Activated naive CD4-positive, alpha-beta T cell treated with anti-CD3 and anti-CD28 coated beads, Interleukin-2, amount 50 U/mL, for 24 hours (primary cell): ENCODE data around the gene TCERG1L.

ENCODE experiments used
- H3K27ac Mint-ChIP-seq: one replicate; pipeline ENCODE4 v1.8.0; 2021; ENCODE audit warnings: mild to moderate bottlenecking, mixed read lengths
- H3K27me3 Mint-ChIP-seq: one replicate; pipeline ENCODE4 v1.8.0; 2021; ENCODE audit warnings: mixed read lengths
- H3K36me3 Mint-ChIP-seq: one replicate; pipeline ENCODE4 v1.8.0; 2021; ENCODE audit warnings: mixed read lengths
- H3K4me1 Mint-ChIP-seq: one replicate; pipeline ENCODE4 v1.8.0; 2021; ENCODE audit warnings: mixed read lengths
- H3K4me3 Mint-ChIP-seq: one replicate; pipeline ENCODE4 v1.8.0; 2021; ENCODE audit warnings: mild to moderate bottlenecking, mixed read lengths
- H3K9me3 Mint-ChIP-seq: one replicate; pipeline ENCODE4 v1.8.0; 2021; ENCODE audit warnings: mixed read lengths

The TCERG1L gene

DNA sequence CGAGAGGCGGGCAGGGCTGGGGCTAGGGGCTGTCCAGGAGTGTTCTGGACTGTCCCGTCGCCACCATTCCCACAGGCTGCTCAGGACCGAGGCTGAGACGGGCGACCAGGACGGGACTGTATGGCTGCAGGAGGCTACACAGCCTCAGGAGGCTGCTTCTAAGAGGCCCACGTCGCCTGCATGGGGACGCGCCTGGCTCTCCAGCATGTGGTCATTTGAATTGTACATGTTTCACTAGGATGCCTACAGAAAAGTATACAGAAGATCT is 216.3 kb downstream of the TCERG1L start:
- Mint-ChIP-seq H3K27ac (no peak overlapping the region), H3K27me3 (no peaks in the 10 kb centered on the region), H3K9me3 (no peaks in the 10 kb centered on the region), H3K4me3 (no peak overlapping the region), H3K36me3 (no peaks in the 10 kb centered on the region), H3K4me1 (peaks cover 4% of the 10 kb centered on the region)

DNA sequence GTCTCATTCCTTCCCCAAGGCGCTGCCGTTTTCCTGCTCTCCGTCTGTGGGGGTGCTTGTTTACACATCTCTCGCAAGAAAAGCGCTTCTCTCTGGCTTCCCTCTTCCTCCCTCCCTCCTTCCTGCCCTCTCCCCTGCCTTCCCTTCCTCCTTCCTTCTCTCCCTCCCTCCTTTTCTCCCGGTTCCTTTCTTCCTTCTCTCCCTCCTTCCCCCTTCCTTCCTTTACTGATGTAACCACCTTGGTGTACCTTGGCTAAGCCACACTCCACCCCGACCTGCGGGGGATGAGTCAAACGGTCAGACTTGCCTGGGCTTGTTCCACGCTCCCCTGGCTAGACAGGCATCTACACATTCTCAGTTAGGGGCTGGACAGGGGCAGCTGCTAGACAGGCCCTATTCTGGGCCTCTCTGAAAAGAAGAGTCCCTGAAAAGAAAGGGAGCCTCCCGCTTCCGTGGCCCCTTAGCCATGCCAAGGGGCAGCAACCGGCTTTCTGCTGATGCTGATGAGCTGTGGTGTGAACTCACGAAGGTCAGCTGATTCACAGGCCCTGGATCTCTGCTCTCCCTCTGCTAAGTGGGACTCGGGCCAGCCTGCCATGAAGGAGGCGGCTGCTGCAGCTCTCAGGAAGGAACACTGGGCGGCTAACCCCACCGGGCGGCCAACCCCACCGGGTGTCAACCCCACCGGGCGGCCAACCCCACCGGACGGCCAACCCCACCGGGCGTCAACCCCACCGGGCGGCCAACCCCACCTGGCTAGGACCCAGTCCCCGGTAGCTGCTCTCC is 216.8 kb downstream of the TCERG1L start:
- peaks cover 5% of the 10 kb centered on the region for H3K4me1 Mint-ChIP-seq
- H3K27me3 Mint-ChIP-seq, result no peaks in the 10 kb centered on the region
- no peak overlapping the region for H3K4me3 Mint-ChIP-seq
- H3K27ac Mint-ChIP-seq, result no peak overlapping the region
- no peaks in the 10 kb centered on the region for H3K36me3 Mint-ChIP-seq
- H3K9me3 Mint-ChIP-seq, result no peaks in the 10 kb centered on the region

DNA sequence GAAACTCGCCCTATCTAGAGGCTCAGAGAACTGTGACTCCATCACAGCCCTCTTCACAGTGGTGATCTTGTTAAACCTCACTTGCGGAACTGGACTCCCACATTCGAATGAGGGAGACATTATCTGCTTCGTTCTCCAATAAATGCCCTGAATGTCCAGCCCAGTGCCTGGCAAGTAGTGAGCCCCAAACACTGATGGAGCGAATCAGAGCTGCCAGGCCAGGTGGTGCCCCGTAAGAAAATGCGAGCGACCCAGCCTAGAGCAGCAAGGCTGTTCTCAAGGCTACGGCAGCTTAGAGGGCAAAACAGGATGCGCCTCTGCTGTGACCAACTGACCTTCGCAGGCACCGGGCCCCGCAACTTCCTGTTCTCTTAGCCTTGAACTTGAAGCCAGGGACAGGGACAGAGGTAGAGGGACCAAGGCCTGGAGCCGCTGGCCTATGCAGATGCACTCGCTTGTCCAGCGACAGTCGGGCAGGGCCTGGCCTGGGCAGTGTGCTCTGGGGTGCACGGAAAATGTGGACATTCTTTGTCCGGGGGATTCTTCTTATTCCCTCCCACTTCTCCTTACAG is 217.6 kb downstream of the TCERG1L start:
- Mint-ChIP-seq H3K9me3 (no peaks in the 10 kb centered on the region), H3K4me3 (no peak overlapping the region), H3K27me3 (no peaks in the 10 kb centered on the region), H3K27ac (no peak overlapping the region), H3K36me3 (no peaks in the 10 kb centered on the region), H3K4me1 (peaks cover 5% of the 10 kb centered on the region)

GRCh38 chr10:131093346-131093745 is 218.2 kb downstream of the TCERG1L start:
- H3K27me3 Mint-ChIP-seq, result no peaks in the 10 kb centered on the region
- no peak overlapping the region for H3K27ac Mint-ChIP-seq
- peaks cover 5% of the 10 kb centered on the region for H3K4me1 Mint-ChIP-seq
- H3K36me3 Mint-ChIP-seq, result no peaks in the 10 kb centered on the region
- no peaks in the 10 kb centered on the region for H3K9me3 Mint-ChIP-seq
- H3K4me3 Mint-ChIP-seq, result no peak overlapping the region

DNA sequence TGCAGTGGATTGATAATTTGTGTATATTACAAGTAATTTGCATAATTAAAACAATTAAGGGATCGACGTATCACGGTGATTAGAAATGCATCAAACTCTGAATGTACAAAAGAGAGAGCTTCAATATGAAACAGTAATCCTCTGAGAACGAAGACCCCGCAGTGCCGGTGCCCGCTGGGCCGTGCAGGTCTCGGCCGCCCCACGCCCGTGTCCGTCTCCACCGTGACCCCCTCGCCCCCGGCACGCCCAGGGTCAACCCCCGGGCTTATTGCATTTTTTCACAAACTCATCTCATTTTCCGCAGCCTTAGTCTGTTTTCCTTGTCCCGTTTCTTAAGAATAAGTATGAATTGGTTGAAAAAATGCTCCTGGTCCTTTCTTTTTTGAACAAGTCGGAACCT is 218.6 kb downstream of the TCERG1L start:
- Mint-ChIP-seq H3K36me3 (no peaks in the 10 kb centered on the region), H3K27me3 (no peaks in the 10 kb centered on the region), H3K4me1 (peaks cover 5% of the 10 kb centered on the region), H3K4me3 (no peak overlapping the region), H3K27ac (no peak overlapping the region), H3K9me3 (no peaks in the 10 kb centered on the region)

- no peaks in the 10 kb centered on the region for H3K27me3 Mint-ChIP-seq
- H3K4me3 Mint-ChIP-seq, result no peak overlapping the region
- H3K9me3 Mint-ChIP-seq, result no peaks in the 10 kb centered on the region
- H3K36me3 Mint-ChIP-seq, result no peaks in the 10 kb centered on the region
- H3K27ac Mint-ChIP-seq, result no peak overlapping the region
- peaks cover 5% of the 10 kb centered on the region for H3K4me1 Mint-ChIP-seq
These were observed 219.1 kb downstream of the TCERG1L start for GRCh38 chr10:131092386-131092785.

- Mint-ChIP-seq H3K4me1 (peaks cover 5% of the 10 kb centered on the region), H3K4me3 (no peak overlapping the region), H3K27me3 (no peaks in the 10 kb centered on the region), H3K9me3 (no peaks in the 10 kb centered on the region), H3K27ac (no peak overlapping the region), H3K36me3 (no peaks in the 10 kb centered on the region)
These were observed 219.8 kb downstream of the TCERG1L start for GRCh38 chr10:131091682-131092081.

- Mint-ChIP-seq H3K27ac (no peak overlapping the region), H3K27me3 (no peaks in the 10 kb centered on the region), H3K36me3 (no peaks in the 10 kb centered on the region), H3K4me1 (peaks cover 5% of the 10 kb centered on the region), H3K9me3 (no peaks in the 10 kb centered on the region), H3K4me3 (no peak overlapping the region)
These were observed 220.5 kb downstream of the TCERG1L start for GRCh38 chr10:131090761-131091661.

DNA sequence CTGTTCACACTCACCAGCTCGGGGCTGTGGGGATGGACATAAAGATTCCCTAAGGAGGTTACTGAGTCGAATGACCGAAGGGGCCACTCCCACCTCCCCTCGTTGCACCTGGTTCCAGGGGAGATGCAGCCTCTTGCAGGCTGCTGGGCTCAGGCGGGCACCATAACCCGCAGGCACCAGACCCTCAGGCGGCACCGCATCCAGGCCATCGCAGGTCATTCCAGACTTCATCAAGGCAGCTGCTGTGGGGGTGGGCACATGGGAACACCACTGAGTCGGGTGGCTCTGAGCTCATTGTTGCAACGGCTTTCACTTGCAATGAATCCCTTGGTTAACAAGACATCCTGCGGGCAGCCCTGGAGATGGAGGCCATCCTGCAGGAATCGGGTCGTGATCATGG is 221.7 kb downstream of the TCERG1L start:
- no peak overlapping the region for H3K27ac Mint-ChIP-seq
- H3K27me3 Mint-ChIP-seq, result no peaks in the 10 kb centered on the region
- H3K4me3 Mint-ChIP-seq, result no peak overlapping the region
- H3K4me1 Mint-ChIP-seq, result peaks cover 5% of the 10 kb centered on the region
- no peaks in the 10 kb centered on the region for H3K9me3 Mint-ChIP-seq
- H3K36me3 Mint-ChIP-seq, result no peaks in the 10 kb centered on the region

GRCh38 chr10:131089150-131089549 is 222.4 kb downstream of the TCERG1L start:
- Mint-ChIP-seq H3K27me3 (no peaks in the 10 kb centered on the region), H3K27ac (no peak overlapping the region), H3K4me1 (peaks cover 7% of the 10 kb centered on the region), H3K9me3 (no peaks in the 10 kb centered on the region), H3K4me3 (no peak overlapping the region), H3K36me3 (no peaks in the 10 kb centered on the region)

DNA sequence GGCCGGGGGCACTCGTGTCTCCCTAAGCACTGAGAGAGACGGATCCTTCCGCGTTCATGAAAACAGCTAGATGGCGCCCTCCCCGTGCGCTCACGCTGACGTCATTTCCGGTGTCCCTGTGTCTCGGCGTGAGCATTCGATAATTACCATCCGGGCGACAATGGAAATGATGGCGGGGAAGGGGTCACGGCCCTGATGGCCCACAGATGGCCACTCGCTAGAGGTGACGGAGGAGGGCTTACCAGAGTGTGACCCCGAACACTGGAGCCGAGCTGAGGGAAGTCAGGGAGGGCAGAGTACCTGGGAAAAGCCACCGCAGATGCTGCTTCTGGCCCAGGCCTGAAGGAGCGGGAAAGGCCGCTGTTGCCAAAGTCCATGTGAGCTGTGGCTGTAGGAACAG is 222.9 kb downstream of the TCERG1L start:
- Mint-ChIP-seq H3K36me3 (no peaks in the 10 kb centered on the region), H3K27ac (no peak overlapping the region), H3K4me1 (peaks cover 13% of the 10 kb centered on the region), H3K4me3 (no peak overlapping the region), H3K27me3 (no peaks in the 10 kb centered on the region), H3K9me3 (no peaks in the 10 kb centered on the region)

- peaks cover 22% of the 10 kb centered on the region for H3K4me1 Mint-ChIP-seq
- no peak overlapping the region for H3K4me3 Mint-ChIP-seq
- H3K27ac Mint-ChIP-seq, result no peak overlapping the region
- no peaks in the 10 kb centered on the region for H3K36me3 Mint-ChIP-seq
- no peaks in the 10 kb centered on the region for H3K27me3 Mint-ChIP-seq
- no peaks in the 10 kb centered on the region for H3K9me3 Mint-ChIP-seq
These were observed 223.9 kb downstream of the TCERG1L start for GRCh38 chr10:131087464-131088215.

DNA sequence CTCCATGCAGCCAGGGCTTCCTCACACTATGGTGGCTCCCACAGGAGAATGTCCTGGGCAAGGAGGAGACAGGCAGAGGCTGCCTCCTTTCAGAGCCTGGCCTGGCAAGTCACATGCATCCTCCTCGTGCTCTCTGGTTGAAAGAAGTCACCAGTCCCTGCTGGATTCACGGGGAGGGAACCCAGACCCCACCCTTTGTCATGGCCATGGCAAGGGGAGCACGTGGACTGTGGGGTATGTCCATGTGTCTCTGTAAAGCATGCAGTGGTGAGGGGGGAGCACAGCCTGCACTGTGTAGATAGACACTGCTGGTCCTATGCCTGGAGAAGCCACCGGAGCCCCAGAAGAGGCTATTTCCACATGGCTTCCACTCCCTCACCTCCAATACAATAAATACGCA is 225.0 kb downstream of the TCERG1L start:
- Mint-ChIP-seq H3K27me3 (no peaks in the 10 kb centered on the region), H3K36me3 (no peaks in the 10 kb centered on the region), H3K9me3 (no peaks in the 10 kb centered on the region), H3K27ac (no peak overlapping the region), H3K4me1 (peaks cover 30% of the 10 kb centered on the region), H3K4me3 (no peak overlapping the region)

DNA sequence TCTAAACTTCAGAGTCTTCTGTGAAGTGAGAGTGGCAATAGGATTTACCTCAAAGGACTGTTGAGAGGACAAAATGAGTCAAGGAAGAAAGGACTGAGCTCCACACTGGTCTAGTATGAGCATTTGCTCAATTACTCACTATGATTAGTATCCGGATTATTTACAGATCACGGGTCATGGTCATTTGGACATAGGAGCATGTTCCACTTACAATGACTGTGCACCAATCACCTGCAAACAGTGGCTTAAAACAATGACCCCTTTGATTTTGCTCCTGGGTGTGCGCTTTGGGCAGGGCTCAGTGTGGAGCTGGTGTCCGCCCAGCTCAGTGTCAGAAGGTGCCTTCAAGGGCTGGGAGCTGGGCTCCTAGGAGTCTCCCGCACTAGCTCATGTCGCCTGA is 225.4 kb downstream of the TCERG1L start:
- no peaks in the 10 kb centered on the region for H3K36me3 Mint-ChIP-seq
- no peaks in the 10 kb centered on the region for H3K9me3 Mint-ChIP-seq
- H3K4me3 Mint-ChIP-seq, result no peak overlapping the region
- peaks cover 34% of the 10 kb centered on the region for H3K4me1 Mint-ChIP-seq
- no peaks in the 10 kb centered on the region for H3K27me3 Mint-ChIP-seq
- H3K27ac Mint-ChIP-seq, result no peak overlapping the region

GRCh38 chr10:131085091-131085860 is 226.2 kb downstream of the TCERG1L start:
- H3K9me3 Mint-ChIP-seq, result no peaks in the 10 kb centered on the region
- H3K4me3 Mint-ChIP-seq, result no peak overlapping the region
- no peaks in the 10 kb centered on the region for H3K36me3 Mint-ChIP-seq
- no peaks in the 10 kb centered on the region for H3K27me3 Mint-ChIP-seq
- no peak overlapping the region for H3K27ac Mint-ChIP-seq
- H3K4me1 Mint-ChIP-seq, result peaks cover 35% of the 10 kb centered on the region
